ENCODE measurements around the gene ZDHHC13. TPM values are rescaled to one million over a fixed set of nuclear protein-coding genes. Genes with fewer than 3 reads are reported as not detected.
"Not testable (repeated sequence)": the region's sequence is repeated elsewhere in the genome, so short reads cannot be mapped to it uniquely, and the experiment has no call there.

The ZDHHC13 gene
- total RNA-seq, 8 experiments from 2014 or later: 7.5 to 22.3 (median 17.4) TPM

GRCh38 chr11:19105011-19105410 lies 12.0 kb upstream of the ZDHHC13 start:
- Histone ChIP-seq H3K4me1 (replicated peaks in 1 of 2) (no peaks in the 10 kb centered on the region), H3K4me3 (no peak overlapping the region), H3K27ac (no peak overlapping the region)
- ATAC-seq (replicated peaks in 6 of 8): no peak
- in situ Hi-C loops (cut with MboI; ENCODE audit: low pct_unique_long_range_greater_than_20kb in 2 of 9, low sequenced_read_pairs in 9 of 9, unreplicated experiment in 9 of 9): no loop called here
- 0 to 91% (median 50%) methylated on average over 1 of the region's 1 CpG; no CpG with 5 or more reads in 4 of the 10 experiments for WGBS, 10 experiments

GRCh38 chr11:19107125-19107524 lies 9.8 kb upstream of the ZDHHC13 start:
- Histone ChIP-seq H3K4me1 (replicated peaks in 1 of 2) (no peaks in the 10 kb centered on the region), H3K4me3 (no peak overlapping the region), H3K27ac (no peak overlapping the region)
- in situ Hi-C loops (cut with MboI; ENCODE audit: low pct_unique_long_range_greater_than_20kb in 2 of 9, low sequenced_read_pairs in 9 of 9, unreplicated experiment in 9 of 9): no loop called here
- no peak for ATAC-seq (replicated peaks in 6 of 8)
- 89 to 100% (median 100%) methylated on average over 1 of the region's 1 CpG; no CpG with 5 or more reads in 3 of the 10 experiments for WGBS, 10 experiments

GRCh38 chr11:19110295-19110694 lies 6.7 kb upstream of the ZDHHC13 start:
- ATAC-seq (replicated peaks in 6 of 8): no peak
- in situ Hi-C loops (cut with MboI; ENCODE audit: low pct_unique_long_range_greater_than_20kb in 2 of 9, low sequenced_read_pairs in 9 of 9, unreplicated experiment in 9 of 9): no loop called here
- Histone ChIP-seq H3K4me1 (replicated peaks in 1 of 2) (no peaks in the 10 kb centered on the region), H3K27ac (no peak overlapping the region), H3K4me3 (no peak overlapping the region)
- WGBS, 10 experiments: 15 to 100% (median 92%) methylated on average over 1 to 3 of the region's 3 CpGs

- no peak overlapping the region for H3K4me3 ChIP-seq
- ATAC-seq (replicated peaks in 6 of 8): no peak
- no peak overlapping the region for H3K27ac ChIP-seq
- no peaks in the 10 kb centered on the region for H3K4me1 ChIP-seq (replicated peaks in 1 of 2)
- in situ Hi-C loops (cut with MboI; ENCODE audit: low pct_unique_long_range_greater_than_20kb in 2 of 9, low sequenced_read_pairs in 9 of 9, unreplicated experiment in 9 of 9): no loop called here
Observed at GRCh38 chr11:19111809-19112208, 5.2 kb upstream of the ZDHHC13 start.

- no peak overlapping the region for H3K27ac ChIP-seq
- peaks cover 0 to 7% of the 10 kb centered on the region in 2 donors for H3K4me1 ChIP-seq (replicated peaks in 1 of 2)
- WGBS, 10 experiments: 0 to 82% (median 63%) methylated on average over 1 to 9 of the region's 16 CpGs; no CpG with 5 or more reads in 3 of the 10 experiments
- in situ Hi-C loops (cut with MboI; ENCODE audit: low pct_unique_long_range_greater_than_20kb in 2 of 9, low sequenced_read_pairs in 9 of 9, unreplicated experiment in 9 of 9): no loop called here
- ATAC-seq (replicated peaks in 6 of 8): no peak
- peak overlapping the region; percentile 69 to 92 (median 85) for H3K4me3 ChIP-seq
Observed at GRCh38 chr11:19116276-19116970, 545 bp upstream of the ZDHHC13 start.

GRCh38 chr11:19117760-19118097 lies 761 bp downstream of the ZDHHC13 start:
- 0 to 40% (median 4%) methylated on average over 1 to 7 of the region's 7 CpGs for WGBS, 10 experiments
- Histone ChIP-seq H3K27ac (no peak overlapping the region), H3K4me3 (peak overlapping the region; percentile 69 to 92 (median 85)), H3K4me1 (replicated peaks in 1 of 2) (peaks cover 0 to 7% of the 10 kb centered on the region in 2 donors)
- no peak for ATAC-seq (replicated peaks in 6 of 8)
- in situ Hi-C loops (cut with MboI; ENCODE audit: low pct_unique_long_range_greater_than_20kb in 2 of 9, low sequenced_read_pairs in 9 of 9, unreplicated experiment in 9 of 9): no loop called here

GRCh38 chr11:19121646-19122045 lies 4.7 kb downstream of the ZDHHC13 start:
- in situ Hi-C loops (cut with MboI; ENCODE audit: low pct_unique_long_range_greater_than_20kb in 2 of 9, low sequenced_read_pairs in 9 of 9, unreplicated experiment in 9 of 9): no loop called here
- 0 to 100% (median 70%) methylated on average over 1 to 2 of the region's 2 CpGs; no CpG with 5 or more reads in 2 of the 10 experiments for WGBS, 10 experiments
- Histone ChIP-seq H3K4me3 (no peak overlapping the region), H3K27ac (no peak overlapping the region), H3K4me1 (replicated peaks in 1 of 2) (peaks cover 0 to 7% of the 10 kb centered on the region in 2 donors)
- ATAC-seq (replicated peaks in 6 of 8): peak in 1 of 8 experiments; percentile 3

GRCh38 chr11:19122960-19123615 lies 6.1 kb downstream of the ZDHHC13 start:
- Histone ChIP-seq H3K4me1 (replicated peaks in 1 of 2) (peaks cover 0 to 4% of the 10 kb centered on the region in 2 donors), H3K4me3 (no peak overlapping the region), H3K27ac (no peak overlapping the region)
- in situ Hi-C loops (cut with MboI; ENCODE audit: low pct_unique_long_range_greater_than_20kb in 2 of 9, low sequenced_read_pairs in 9 of 9, unreplicated experiment in 9 of 9): no loop called here
- no peak for ATAC-seq (replicated peaks in 6 of 8)
- 89 to 100% (median 96%) methylated on average over 1 to 7 of the region's 7 CpGs; no CpG with 5 or more reads in 1 of the 10 experiments for WGBS, 10 experiments

GRCh38 chr11:19126562-19127325 lies 9.8 kb downstream of the ZDHHC13 start:
- H3K4me1 ChIP-seq (replicated peaks in 1 of 2); H3K27ac ChIP-seq; H3K4me3 ChIP-seq; ATAC-seq (replicated peaks in 6 of 8); in situ Hi-C loops (cut with MboI; ENCODE audit: low pct_unique_long_range_greater_than_20kb in 2 of 9, low sequenced_read_pairs in 9 of 9, unreplicated experiment in 9 of 9): not testable (repeated sequence)
- WGBS, 10 experiments: 83 to 100% (median 96%) methylated on average over 1 to 4 of the region's 4 CpGs; no CpG with 5 or more reads in 1 of the 10 experiments

GRCh38 chr11:19134004-19134403 lies 17.0 kb downstream of the ZDHHC13 start:
- WGBS, 10 experiments: 60 to 100% (median 100%) methylated on average over 1 of the region's 1 CpG; no CpG with 5 or more reads in 1 of the 10 experiments
- in situ Hi-C loops (cut with MboI; ENCODE audit: low pct_unique_long_range_greater_than_20kb in 2 of 9, low sequenced_read_pairs in 9 of 9, unreplicated experiment in 9 of 9): no loop called here
- ATAC-seq (replicated peaks in 6 of 8): no peak
- H3K4me1 ChIP-seq (replicated peaks in 1 of 2): no peaks in the 10 kb centered on the region
- no peak overlapping the region for H3K4me3 ChIP-seq
- no peak overlapping the region for H3K27ac ChIP-seq

GRCh38 chr11:19136884-19137283 lies 19.9 kb downstream of the ZDHHC13 start:
- in situ Hi-C loops (cut with MboI; ENCODE audit: low pct_unique_long_range_greater_than_20kb in 2 of 9, low sequenced_read_pairs in 9 of 9, unreplicated experiment in 9 of 9); ATAC-seq (replicated peaks in 6 of 8); H3K27ac ChIP-seq; H3K4me3 ChIP-seq; H3K4me1 ChIP-seq (replicated peaks in 1 of 2): not testable (repeated sequence)
- WGBS, 10 experiments: no CpG with 5 or more reads among the region's 4 CpGs

- H3K27ac ChIP-seq: no peak overlapping the region
- 67 to 100% (median 80%) methylated on average over 1 to 3 of the region's 3 CpGs; no CpG with 5 or more reads in 1 of the 10 experiments for WGBS, 10 experiments
- in situ Hi-C loops (cut with MboI; ENCODE audit: low pct_unique_long_range_greater_than_20kb in 2 of 9, low sequenced_read_pairs in 9 of 9, unreplicated experiment in 9 of 9): no loop called here
- no peaks in the 10 kb centered on the region for H3K4me1 ChIP-seq (replicated peaks in 1 of 2)
- ATAC-seq (replicated peaks in 6 of 8): no peak
- H3K4me3 ChIP-seq: no peak overlapping the region
Observed at GRCh38 chr11:19145319-19145718, 28.4 kb downstream of the ZDHHC13 start.

GRCh38 chr11:19156892-19157291 lies 39.9 kb downstream of the ZDHHC13 start:
- ATAC-seq (replicated peaks in 6 of 8): no peak
- in situ Hi-C loops (cut with MboI; ENCODE audit: low pct_unique_long_range_greater_than_20kb in 2 of 9, low sequenced_read_pairs in 9 of 9, unreplicated experiment in 9 of 9): no loop called here
- H3K4me3 ChIP-seq: no peak overlapping the region
- no peaks in the 10 kb centered on the region for H3K4me1 ChIP-seq (replicated peaks in 1 of 2)
- H3K27ac ChIP-seq: no peak overlapping the region
- 20 to 100% (median 60%) methylated on average over 1 to 3 of the region's 3 CpGs; no CpG with 5 or more reads in 1 of the 10 experiments for WGBS, 10 experiments

Measured in motor neuron (in vitro differentiated cells).